ENCODE measurements around the gene COMMD1. TPM values are rescaled to one million over a fixed set of nuclear protein-coding genes. Genes with fewer than 3 reads are reported as not detected.

COMMD1 gene
- polyA plus RNA-seq, 1 donor (not counting 4 experiments of a cell fraction or from before 2014, with no cell fraction given) = 44.8 TPM

- Histone ChIP-seq H3K4me1 (ENCODE audit: control insufficient read depth, extremely low read depth, insufficient read depth, low read length) (no peaks in the 10 kb centered on the region), H3K9me3 (ENCODE audit: control insufficient read depth, low read depth, low read length) (no peaks in the 10 kb centered on the region), H3K4me3 (ENCODE audit: control insufficient read depth in 2 of 3, extremely low read depth in 1 of 3, insufficient read depth in 2 of 3, low read depth in 1 of 3, low read length in 3 of 3) (no peak overlapping the region), H4K20me1 (ENCODE audit: control insufficient read depth, extremely low read depth, insufficient read depth, low read length) (no peaks in the 10 kb centered on the region), H3K27ac (ENCODE audit: control insufficient read depth, insufficient read depth, low read length) (no peak overlapping the region), H3K36me3 (ENCODE audit: control insufficient read depth in 2 of 2, extremely low read depth in 1 of 2, insufficient read depth in 2 of 2, low read length in 2 of 2) (no peaks in the 10 kb centered on the region), H2AFZ (ENCODE audit: control insufficient read depth, low read length) (no peak overlapping the region), H3K79me2 (ENCODE audit: control insufficient read depth, insufficient read depth, low read length) (no peaks in the 10 kb centered on the region), H3K9ac (ENCODE audit: control insufficient read depth, extremely low read depth, insufficient read depth, low read length) (no peak overlapping the region), H3K4me2 (ENCODE audit: control insufficient read depth, extremely low read depth, insufficient read depth, low read depth, low read length) (no peak overlapping the region), H3K27me3 (ENCODE audit: control insufficient read depth, extremely low read depth, insufficient read depth, low read length) (no peaks in the 10 kb centered on the region), H3K9me1 (ENCODE audit: control insufficient read depth, extremely low read depth, insufficient read depth, low read length) (no peaks in the 10 kb centered on the region)
- DNase-seq (ENCODE audit: low read depth, low spot score) (no peak), FAIRE-seq (no peak)
- no peak for TF ChIP-seq EZH2 (IDR thresholded peaks at IDR 0.05; ENCODE audit: low read length)
- TF ChIP-seq, protein P1, sequence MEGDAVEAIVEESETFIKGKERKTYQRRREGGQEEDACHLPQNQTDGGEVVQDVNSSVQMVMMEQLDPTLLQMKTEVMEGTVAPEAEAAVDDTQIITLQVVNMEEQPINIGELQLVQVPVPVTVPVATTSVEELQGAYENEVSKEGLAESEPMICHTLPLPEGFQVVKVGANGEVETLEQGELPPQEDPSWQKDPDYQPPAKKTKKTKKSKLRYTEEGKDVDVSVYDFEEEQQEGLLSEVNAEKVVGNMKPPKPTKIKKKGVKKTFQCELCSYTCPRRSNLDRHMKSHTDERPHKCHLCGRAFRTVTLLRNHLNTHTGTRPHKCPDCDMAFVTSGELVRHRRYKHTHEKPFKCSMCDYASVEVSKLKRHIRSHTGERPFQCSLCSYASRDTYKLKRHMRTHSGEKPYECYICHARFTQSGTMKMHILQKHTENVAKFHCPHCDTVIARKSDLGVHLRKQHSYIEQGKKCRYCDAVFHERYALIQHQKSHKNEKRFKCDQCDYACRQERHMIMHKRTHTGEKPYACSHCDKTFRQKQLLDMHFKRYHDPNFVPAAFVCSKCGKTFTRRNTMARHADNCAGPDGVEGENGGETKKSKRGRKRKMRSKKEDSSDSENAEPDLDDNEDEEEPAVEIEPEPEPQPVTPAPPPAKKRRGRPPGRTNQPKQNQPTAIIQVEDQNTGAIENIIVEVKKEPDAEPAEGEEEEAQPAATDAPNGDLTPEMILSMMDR (optimal IDR thresholded peaks at IDR 0.05 in 1 of 3, IDR thresholded peaks at IDR 0.05 in 1 of 3, conservative IDR thresholded peaks at IDR 0.05 in 1 of 3; ENCODE audit: extremely low read depth in 1 of 3, insufficient read depth in 2 of 3, low read length in 3 of 3) = no peak
- dilution Hi-C loops (cut with MboI; ENCODE audit: extremely low pct_ligation_motif_present, low sequenced_read_pairs) = no loop called here
These were observed 275.5 kb downstream of the COMMD1 start for GRCh38 chr2:62180975-62181374.

- DNase-seq (ENCODE audit: low read depth, low spot score) = no peak
- Histone ChIP-seq H3K4me2 (ENCODE audit: control insufficient read depth, extremely low read depth, insufficient read depth, low read depth, low read length) (no peak overlapping the region), H3K36me3 (ENCODE audit: control insufficient read depth in 2 of 2, extremely low read depth in 1 of 2, insufficient read depth in 2 of 2, low read length in 2 of 2) (no peaks in the 10 kb centered on the region), H2AFZ (ENCODE audit: control insufficient read depth, low read length) (no peak overlapping the region), H3K4me3 (ENCODE audit: control insufficient read depth in 2 of 3, extremely low read depth in 1 of 3, insufficient read depth in 2 of 3, low read depth in 1 of 3, low read length in 3 of 3) (no peak overlapping the region), H3K4me1 (ENCODE audit: control insufficient read depth, extremely low read depth, insufficient read depth, low read length) (no peaks in the 10 kb centered on the region), H3K9ac (ENCODE audit: control insufficient read depth, extremely low read depth, insufficient read depth, low read length) (no peak overlapping the region), H3K27me3 (ENCODE audit: control insufficient read depth, extremely low read depth, insufficient read depth, low read length) (no peaks in the 10 kb centered on the region), H3K9me3 (ENCODE audit: control insufficient read depth, low read depth, low read length) (no peaks in the 10 kb centered on the region), H3K9me1 (ENCODE audit: control insufficient read depth, extremely low read depth, insufficient read depth, low read length) (no peaks in the 10 kb centered on the region), H3K79me2 (ENCODE audit: control insufficient read depth, insufficient read depth, low read length) (no peaks in the 10 kb centered on the region), H3K27ac (ENCODE audit: control insufficient read depth, insufficient read depth, low read length) (no peak overlapping the region), H4K20me1 (ENCODE audit: control insufficient read depth, extremely low read depth, insufficient read depth, low read length) (no peaks in the 10 kb centered on the region)
- FAIRE-seq = no peak
- dilution Hi-C loops (cut with MboI; ENCODE audit: extremely low pct_ligation_motif_present, low sequenced_read_pairs) = no loop called here
- TF ChIP-seq, protein P1 (optimal IDR thresholded peaks at IDR 0.05 in 1 of 3, IDR thresholded peaks at IDR 0.05 in 1 of 3, conservative IDR thresholded peaks at IDR 0.05 in 1 of 3; ENCODE audit: extremely low read depth in 1 of 3, insufficient read depth in 2 of 3, low read length in 3 of 3) = no peak
- TF ChIP-seq EZH2 (IDR thresholded peaks at IDR 0.05; ENCODE audit: low read length) = no peak
These were observed 276.4 kb downstream of the COMMD1 start for GRCh38 chr2:62181843-62182242.
